ENCODE data around the gene CDKL1. TPM values are rescaled to one million over a fixed set of nuclear protein-coding genes. Genes with fewer than 3 reads are reported as not detected.
"Not testable (repeated sequence)": the region's sequence is repeated elsewhere in the genome, so short reads cannot be mapped to it uniquely, and the experiment has no call there.

Gene CDKL1
- total RNA-seq, 1 donor from 2014 or later = 20.7 TPM

DNA sequence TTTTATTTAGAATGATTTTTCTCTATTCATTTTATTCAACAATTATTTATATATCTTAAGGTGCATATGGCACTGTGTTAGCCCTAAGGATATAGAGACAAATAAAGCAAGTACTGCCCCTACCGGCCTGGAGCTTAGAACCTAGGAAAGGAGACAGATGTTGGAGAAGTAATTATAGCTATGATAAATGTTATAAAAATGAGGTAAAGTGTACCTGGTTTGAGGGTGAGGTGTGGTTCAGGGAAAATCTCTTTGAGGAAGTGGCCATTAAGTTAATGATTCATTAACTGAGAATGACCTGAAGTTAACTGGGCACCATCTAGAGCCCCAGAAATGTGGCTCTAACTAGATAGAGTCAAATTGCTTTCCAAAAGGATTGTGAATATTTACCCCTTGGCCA, 31.9 kb downstream of the CDKL1 start:
- Histone ChIP-seq H3K27ac (no peak overlapping the region), H3K4me1 (peaks cover 19% of the 10 kb centered on the region), H3K9me3 (no peaks in the 10 kb centered on the region), H3K4me3 (no peak overlapping the region), H3K27me3 (no peaks in the 10 kb centered on the region), H3K36me3 (no peaks in the 10 kb centered on the region)
- TF ChIP-seq, protein P1, sequence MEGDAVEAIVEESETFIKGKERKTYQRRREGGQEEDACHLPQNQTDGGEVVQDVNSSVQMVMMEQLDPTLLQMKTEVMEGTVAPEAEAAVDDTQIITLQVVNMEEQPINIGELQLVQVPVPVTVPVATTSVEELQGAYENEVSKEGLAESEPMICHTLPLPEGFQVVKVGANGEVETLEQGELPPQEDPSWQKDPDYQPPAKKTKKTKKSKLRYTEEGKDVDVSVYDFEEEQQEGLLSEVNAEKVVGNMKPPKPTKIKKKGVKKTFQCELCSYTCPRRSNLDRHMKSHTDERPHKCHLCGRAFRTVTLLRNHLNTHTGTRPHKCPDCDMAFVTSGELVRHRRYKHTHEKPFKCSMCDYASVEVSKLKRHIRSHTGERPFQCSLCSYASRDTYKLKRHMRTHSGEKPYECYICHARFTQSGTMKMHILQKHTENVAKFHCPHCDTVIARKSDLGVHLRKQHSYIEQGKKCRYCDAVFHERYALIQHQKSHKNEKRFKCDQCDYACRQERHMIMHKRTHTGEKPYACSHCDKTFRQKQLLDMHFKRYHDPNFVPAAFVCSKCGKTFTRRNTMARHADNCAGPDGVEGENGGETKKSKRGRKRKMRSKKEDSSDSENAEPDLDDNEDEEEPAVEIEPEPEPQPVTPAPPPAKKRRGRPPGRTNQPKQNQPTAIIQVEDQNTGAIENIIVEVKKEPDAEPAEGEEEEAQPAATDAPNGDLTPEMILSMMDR (IDR thresholded peaks at IDR 0.05) = no peak
- DNase-seq (no peak), ATAC-seq (peak; percentile 56)
- intact Hi-C loops (cut with DNase I) = no loop called here

DNA sequence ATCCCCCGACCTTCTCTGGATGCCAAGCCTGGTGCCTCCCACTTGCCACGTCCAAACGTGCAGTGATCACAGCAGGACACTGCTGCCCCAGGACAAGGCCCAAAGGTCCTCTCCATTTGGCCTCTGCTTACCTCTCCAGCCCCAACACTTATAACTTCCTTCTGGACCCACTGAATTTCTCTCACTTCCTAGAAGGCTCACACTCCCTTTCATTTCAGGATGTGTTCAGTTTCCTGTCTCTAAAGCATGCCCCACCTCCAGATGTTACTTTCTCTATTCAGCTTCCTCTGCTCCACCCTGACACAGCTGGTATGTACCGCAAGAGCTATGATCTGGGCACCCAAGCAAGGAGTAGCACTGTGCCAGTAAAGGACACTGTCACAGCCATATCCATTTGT, 33.0 kb downstream of the CDKL1 start:
- peak overlapping the region; percentile 43 for H3K4me3 ChIP-seq
- DNase-seq (no peak), ATAC-seq (peak; percentile 93)
- TF ChIP-seq, protein P1 (IDR thresholded peaks at IDR 0.05) = no peak
- H3K36me3 ChIP-seq = peaks cover 5% of the 10 kb centered on the region
- intact Hi-C loops (cut with DNase I) = no loop called here
- H3K9me3 ChIP-seq = no peaks in the 10 kb centered on the region
- no peaks in the 10 kb centered on the region for H3K27me3 ChIP-seq
- peak overlapping the region; percentile 70 for H3K27ac ChIP-seq
- peaks cover 19% of the 10 kb centered on the region for H3K4me1 ChIP-seq

DNA sequence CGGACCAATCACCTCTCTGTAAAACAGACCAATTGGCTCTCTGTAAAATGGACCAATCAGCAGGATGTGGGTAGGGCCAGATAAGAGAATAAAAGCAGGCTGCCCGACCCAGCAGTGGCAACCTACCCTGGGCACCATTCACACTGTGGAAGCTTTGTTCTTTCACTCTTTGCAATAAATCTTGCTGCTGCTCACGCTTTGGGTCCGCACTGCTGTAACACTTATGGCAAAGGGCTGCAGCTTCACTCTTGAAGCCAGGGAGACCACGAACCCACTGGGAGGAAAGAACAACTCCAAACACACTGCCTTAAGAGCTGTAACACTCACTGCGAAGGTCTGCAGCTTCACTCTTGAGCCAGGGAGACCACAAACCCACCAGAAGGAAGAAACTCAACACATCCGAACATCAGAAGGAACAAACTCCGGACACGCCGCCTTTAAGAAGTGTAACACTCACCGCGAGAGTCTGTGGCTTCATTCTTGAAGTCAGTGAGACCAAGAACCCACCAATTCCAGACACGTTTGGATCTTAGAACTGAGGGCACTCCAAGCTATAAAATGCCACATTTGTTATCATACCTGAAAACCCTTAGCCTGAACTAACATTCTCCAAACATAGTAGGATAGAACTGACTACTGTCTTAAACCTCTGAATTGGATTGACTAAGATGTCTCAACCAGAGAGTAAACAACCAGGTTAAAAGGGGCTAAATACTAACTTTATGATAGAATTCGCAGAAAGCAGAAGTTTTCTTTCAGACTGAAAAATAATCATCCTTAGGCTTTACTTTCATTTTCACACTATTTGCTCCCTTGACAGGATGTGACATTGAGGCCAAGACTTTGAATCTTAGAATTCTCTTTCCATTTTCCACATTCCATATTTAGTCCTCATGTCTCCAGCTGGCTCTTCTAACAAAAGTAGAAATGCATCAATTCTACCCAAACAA, 33.6 kb downstream of the CDKL1 start:
- Histone ChIP-seq H3K9me3 (no peaks in the 10 kb centered on the region), H3K4me3 (peak overlapping the region; percentile 43), H3K4me1 (peaks cover 19% of the 10 kb centered on the region), H3K27ac (peak overlapping the region; percentile 70), H3K27me3 (no peaks in the 10 kb centered on the region), H3K36me3 (peaks cover 11% of the 10 kb centered on the region)
- intact Hi-C loops (cut with DNase I) = no loop called here
- TF ChIP-seq, protein P1 (IDR thresholded peaks at IDR 0.05) = no peak
- ATAC-seq (no peak), DNase-seq (no peak)

DNA sequence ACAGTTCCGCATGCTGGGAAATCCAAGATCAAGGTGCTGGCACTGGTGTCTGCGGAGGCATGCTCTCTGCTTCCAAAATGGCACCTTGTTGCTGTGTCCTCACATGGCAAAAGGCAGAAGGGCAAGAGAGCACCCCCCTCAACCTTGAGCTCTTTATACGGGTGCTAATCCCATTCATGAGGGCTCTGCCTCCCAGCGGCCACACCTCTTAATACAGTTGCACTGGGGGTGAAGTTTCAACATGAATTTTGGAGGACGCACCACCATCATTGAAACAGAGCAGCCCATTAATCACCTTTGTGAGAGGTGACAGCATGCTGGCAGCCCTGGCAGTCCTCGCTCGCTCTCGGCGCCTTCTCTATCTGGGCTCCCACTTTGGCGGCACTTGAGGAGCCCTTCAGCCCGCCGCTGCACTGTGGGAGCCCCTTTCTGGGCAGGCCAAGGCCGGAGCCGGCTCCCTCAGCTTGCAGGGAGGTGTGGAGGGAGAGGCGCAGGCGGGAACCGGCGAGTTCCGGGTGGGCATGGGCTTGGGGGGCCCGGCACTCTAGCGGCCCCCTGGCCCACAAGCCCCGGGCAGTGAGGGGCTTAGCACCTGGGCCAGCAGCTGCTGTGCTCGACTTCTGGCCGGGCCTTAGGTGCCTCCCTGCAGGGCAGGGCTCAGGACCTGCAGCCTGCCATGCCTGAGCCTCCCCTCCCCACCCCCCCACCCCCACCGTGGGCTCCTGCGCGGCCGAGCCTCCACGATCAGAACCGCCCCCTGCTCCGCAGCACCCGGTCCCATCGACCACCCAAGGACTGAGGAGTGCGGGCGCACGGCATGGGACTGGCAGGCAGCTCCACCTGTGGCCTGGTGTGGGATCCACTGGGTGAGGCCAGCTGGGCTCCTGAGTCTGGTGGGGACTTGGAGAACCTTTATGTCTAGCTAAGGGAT, 34.9 kb downstream of the CDKL1 start:
- H3K27me3 ChIP-seq; H3K27ac ChIP-seq; H3K4me3 ChIP-seq; H3K9me3 ChIP-seq; DNase-seq; ATAC-seq; intact Hi-C loops (cut with DNase I): not testable (repeated sequence)
- Histone ChIP-seq H3K36me3 (peaks cover 18% of the 10 kb centered on the region), H3K4me1 (peaks cover 19% of the 10 kb centered on the region)

DNA sequence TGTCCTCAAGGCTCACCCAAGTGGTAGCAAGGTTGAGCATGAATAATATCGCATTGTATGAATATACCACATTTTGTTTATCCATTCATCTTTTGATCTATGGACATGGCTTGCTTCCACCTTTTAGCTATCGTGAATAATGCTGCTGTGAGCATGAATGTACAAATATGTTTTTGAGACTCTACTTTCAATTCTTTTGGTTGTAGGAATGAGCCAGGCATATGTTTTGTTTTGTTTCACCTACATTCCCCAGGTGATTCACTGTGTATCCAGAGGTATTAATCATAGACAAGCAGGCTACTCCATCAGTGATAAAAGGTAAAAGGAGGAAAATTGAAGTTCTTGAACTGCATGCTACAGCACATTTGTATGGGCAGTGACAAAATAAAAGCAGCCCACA, 35.8 kb downstream of the CDKL1 start:
- no peak overlapping the region for H3K27ac ChIP-seq
- peaks cover 18% of the 10 kb centered on the region for H3K36me3 ChIP-seq
- no peak for DNase-seq
- intact Hi-C loops (cut with DNase I) = no loop called here
- no peak overlapping the region for H3K4me3 ChIP-seq
- H3K27me3 ChIP-seq = no peaks in the 10 kb centered on the region
- H3K4me1 ChIP-seq = peaks cover 19% of the 10 kb centered on the region
- TF ChIP-seq, protein P1 (IDR thresholded peaks at IDR 0.05) = no peak
- no peak for ATAC-seq
- H3K9me3 ChIP-seq = no peaks in the 10 kb centered on the region
